Ovary (tissue), 3 donors: ENCODE measurements around the gene TEX2.

Source experiments
- EP300 ChIP-seq: sonication (generic); formaldehyde crosslinking; IDR thresholded peaks from one replicate; pipeline ENCODE4 v1.6.1; 2017; ENCODE audit warnings: antibody characterized with exemption
- POLR2A ChIP-seq: fragments of 450-650 bp; IDR thresholded peaks from one replicate; pipeline ENCODE4 v1.6.1; 2017; ENCODE audit warnings: antibody characterized with exemption, mild to moderate bottlenecking, moderate library complexity
- TF ChIP-seq, protein P1 (sequence below), 3 donors: fragments of 450-650 bp in 2 of 3; fragments of 200-600 bp in 1 of 3; IDR thresholded peaks; one replicate each; pipeline versions ENCODE4 v1.5.1 to v1.8.0; 2016 to 2022; ENCODE audit warnings: antibody characterized with exemption in 3 of 3, mild to moderate bottlenecking in 1 of 3
- donor health status: DM: no; HTN: no; CAD: no.

DNA sequence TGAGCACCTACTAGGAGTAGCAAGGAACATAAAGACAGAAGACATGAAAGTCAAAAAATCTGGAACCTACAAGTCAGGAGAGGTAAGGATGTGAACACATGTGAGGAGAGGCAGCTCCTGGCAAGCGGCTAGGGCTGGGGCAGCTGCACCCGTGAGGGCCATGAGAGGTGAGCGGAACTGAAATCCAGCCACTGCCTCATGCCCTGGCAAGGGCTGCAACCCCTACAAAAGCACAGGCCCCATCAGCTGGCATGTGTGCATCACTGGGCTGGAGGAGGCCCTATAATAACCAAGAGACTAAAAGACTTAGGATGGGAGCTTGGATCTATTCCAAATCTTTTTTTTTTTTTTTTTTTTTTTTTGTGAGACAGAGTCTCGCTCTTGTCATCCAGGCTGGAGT, 92.8 kb downstream of the TEX2 start:
- TF ChIP-seq, protein P1, sequence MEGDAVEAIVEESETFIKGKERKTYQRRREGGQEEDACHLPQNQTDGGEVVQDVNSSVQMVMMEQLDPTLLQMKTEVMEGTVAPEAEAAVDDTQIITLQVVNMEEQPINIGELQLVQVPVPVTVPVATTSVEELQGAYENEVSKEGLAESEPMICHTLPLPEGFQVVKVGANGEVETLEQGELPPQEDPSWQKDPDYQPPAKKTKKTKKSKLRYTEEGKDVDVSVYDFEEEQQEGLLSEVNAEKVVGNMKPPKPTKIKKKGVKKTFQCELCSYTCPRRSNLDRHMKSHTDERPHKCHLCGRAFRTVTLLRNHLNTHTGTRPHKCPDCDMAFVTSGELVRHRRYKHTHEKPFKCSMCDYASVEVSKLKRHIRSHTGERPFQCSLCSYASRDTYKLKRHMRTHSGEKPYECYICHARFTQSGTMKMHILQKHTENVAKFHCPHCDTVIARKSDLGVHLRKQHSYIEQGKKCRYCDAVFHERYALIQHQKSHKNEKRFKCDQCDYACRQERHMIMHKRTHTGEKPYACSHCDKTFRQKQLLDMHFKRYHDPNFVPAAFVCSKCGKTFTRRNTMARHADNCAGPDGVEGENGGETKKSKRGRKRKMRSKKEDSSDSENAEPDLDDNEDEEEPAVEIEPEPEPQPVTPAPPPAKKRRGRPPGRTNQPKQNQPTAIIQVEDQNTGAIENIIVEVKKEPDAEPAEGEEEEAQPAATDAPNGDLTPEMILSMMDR (IDR thresholded peaks at IDR 0.05), result no peak
- TF ChIP-seq POLR2A, result no peak
- TF ChIP-seq EP300, result no peak
